ENCODE results near the gene ZFAND3.
"Not testable (repeated sequence)": the region's sequence is repeated elsewhere in the genome, so short reads cannot be mapped to it uniquely, and the experiment has no call there.

The ZFAND3 gene

GRCh38 chr6:37882292-37882691 lies 62.8 kb downstream of the ZFAND3 start:
- Histone ChIP-seq H3K4me1 (ENCODE audit: insufficient read depth, low read length) (peaks cover 22% of the 10 kb centered on the region), H3K27ac (ENCODE audit: low read depth, low read length) (no peak overlapping the region), H3K9me3 (ENCODE audit: insufficient read depth, low read depth, low read length) (no peaks in the 10 kb centered on the region), H3K36me3 (ENCODE audit: insufficient read depth, low read length) (no peaks in the 10 kb centered on the region), H3K4me3 (ENCODE audit: low read length) (no peak overlapping the region), H3K9ac (ENCODE audit: low read depth, low read length) (no peak overlapping the region), H3K27me3 (ENCODE audit: insufficient read depth, low read length) (no peaks in the 10 kb centered on the region)
- WGBS: 100% methylated on average over 1 of the region's 2 CpGs

- no peaks in the 10 kb centered on the region for H3K9me3 ChIP-seq (ENCODE audit: insufficient read depth, low read depth, low read length)
- H3K27me3 ChIP-seq (ENCODE audit: insufficient read depth, low read length): no peaks in the 10 kb centered on the region
- 97% methylated on average over 2 of the region's 2 CpGs for WGBS
- no peak overlapping the region for H3K27ac ChIP-seq (ENCODE audit: low read depth, low read length)
- no peak overlapping the region for H3K4me3 ChIP-seq (ENCODE audit: low read length)
- no peaks in the 10 kb centered on the region for H3K36me3 ChIP-seq (ENCODE audit: insufficient read depth, low read length)
- no peak overlapping the region for H3K9ac ChIP-seq (ENCODE audit: low read depth, low read length)
- H3K4me1 ChIP-seq (ENCODE audit: insufficient read depth, low read length): peaks cover 22% of the 10 kb centered on the region
Observed at GRCh38 chr6:37882724-37883413, 63.3 kb downstream of the ZFAND3 start.

- Histone ChIP-seq H3K4me3 (ENCODE audit: low read length) (no peak overlapping the region), H3K36me3 (ENCODE audit: insufficient read depth, low read length) (no peaks in the 10 kb centered on the region), H3K27me3 (ENCODE audit: insufficient read depth, low read length) (no peaks in the 10 kb centered on the region), H3K4me1 (ENCODE audit: insufficient read depth, low read length) (peaks cover 18% of the 10 kb centered on the region), H3K9ac (ENCODE audit: low read depth, low read length) (no peak overlapping the region), H3K9me3 (ENCODE audit: insufficient read depth, low read depth, low read length) (no peaks in the 10 kb centered on the region), H3K27ac (ENCODE audit: low read depth, low read length) (no peak overlapping the region)
- 82% methylated on average over 1 of the region's 1 CpG for WGBS
Observed at GRCh38 chr6:37884548-37884947, 65.0 kb downstream of the ZFAND3 start.

GRCh38 chr6:37889051-37889450 lies 69.5 kb downstream of the ZFAND3 start:
- no peak overlapping the region for H3K4me3 ChIP-seq (ENCODE audit: low read length)
- H3K27me3 ChIP-seq (ENCODE audit: insufficient read depth, low read length): no peaks in the 10 kb centered on the region
- H3K4me1 ChIP-seq (ENCODE audit: insufficient read depth, low read length): no peaks in the 10 kb centered on the region
- WGBS: 88% methylated on average over 3 of the region's 4 CpGs
- H3K27ac ChIP-seq (ENCODE audit: low read depth, low read length): no peak overlapping the region
- H3K9me3 ChIP-seq (ENCODE audit: insufficient read depth, low read depth, low read length): no peaks in the 10 kb centered on the region
- no peaks in the 10 kb centered on the region for H3K36me3 ChIP-seq (ENCODE audit: insufficient read depth, low read length)
- H3K9ac ChIP-seq (ENCODE audit: low read depth, low read length): no peak overlapping the region

GRCh38 chr6:37889486-37889885 lies 70.0 kb downstream of the ZFAND3 start:
- no peaks in the 10 kb centered on the region for H3K36me3 ChIP-seq (ENCODE audit: insufficient read depth, low read length)
- H3K27ac ChIP-seq (ENCODE audit: low read depth, low read length): no peak overlapping the region
- H3K9ac ChIP-seq (ENCODE audit: low read depth, low read length): no peak overlapping the region
- H3K9me3 ChIP-seq (ENCODE audit: insufficient read depth, low read depth, low read length): no peaks in the 10 kb centered on the region
- H3K4me1 ChIP-seq (ENCODE audit: insufficient read depth, low read length): no peaks in the 10 kb centered on the region
- H3K27me3 ChIP-seq (ENCODE audit: insufficient read depth, low read length): no peaks in the 10 kb centered on the region
- no peak overlapping the region for H3K4me3 ChIP-seq (ENCODE audit: low read length)

GRCh38 chr6:37891072-37891471 lies 71.5 kb downstream of the ZFAND3 start:
- H3K4me1 ChIP-seq (ENCODE audit: insufficient read depth, low read length): peaks cover under 1% of the 10 kb centered on the region; the same call in 1 of the 2 replicates
- no peaks in the 10 kb centered on the region for H3K9me3 ChIP-seq (ENCODE audit: insufficient read depth, low read depth, low read length)
- no peaks in the 10 kb centered on the region for H3K27me3 ChIP-seq (ENCODE audit: insufficient read depth, low read length)
- H3K4me3 ChIP-seq (ENCODE audit: low read length): no peak overlapping the region
- no peak overlapping the region for H3K27ac ChIP-seq (ENCODE audit: low read depth, low read length)
- no peaks in the 10 kb centered on the region for H3K36me3 ChIP-seq (ENCODE audit: insufficient read depth, low read length)
- H3K9ac ChIP-seq (ENCODE audit: low read depth, low read length): no peak overlapping the region
- WGBS: 84% methylated on average over 5 of the region's 5 CpGs

- Histone ChIP-seq H3K9ac (ENCODE audit: low read depth, low read length) (no peak overlapping the region), H3K27me3 (ENCODE audit: insufficient read depth, low read length) (no peaks in the 10 kb centered on the region), H3K4me3 (ENCODE audit: low read length) (no peak overlapping the region), H3K27ac (ENCODE audit: low read depth, low read length) (no peak overlapping the region), H3K4me1 (ENCODE audit: insufficient read depth, low read length) (peaks cover 17% of the 10 kb centered on the region), H3K36me3 (ENCODE audit: insufficient read depth, low read length) (no peaks in the 10 kb centered on the region), H3K9me3 (ENCODE audit: insufficient read depth, low read depth, low read length) (no peaks in the 10 kb centered on the region)
- 97% methylated on average over 2 of the region's 3 CpGs for WGBS
Observed at GRCh38 chr6:37893257-37893656, 73.7 kb downstream of the ZFAND3 start.

GRCh38 chr6:37893734-37894133 lies 74.2 kb downstream of the ZFAND3 start:
- H3K9me3 ChIP-seq (ENCODE audit: insufficient read depth, low read depth, low read length); H3K9ac ChIP-seq (ENCODE audit: low read depth, low read length): not testable (repeated sequence)

GRCh38 chr6:37894585-37894984 lies 75.1 kb downstream of the ZFAND3 start:
- H3K9ac ChIP-seq (ENCODE audit: low read depth, low read length): no peak overlapping the region
- H3K36me3 ChIP-seq (ENCODE audit: insufficient read depth, low read length): no peaks in the 10 kb centered on the region
- H3K4me1 ChIP-seq (ENCODE audit: insufficient read depth, low read length): peaks cover 17% of the 10 kb centered on the region
- H3K27ac ChIP-seq (ENCODE audit: low read depth, low read length): no peak overlapping the region
- H3K4me3 ChIP-seq (ENCODE audit: low read length): no peak overlapping the region
- 93% methylated on average over 4 of the region's 5 CpGs for WGBS
- no peaks in the 10 kb centered on the region for H3K9me3 ChIP-seq (ENCODE audit: insufficient read depth, low read depth, low read length)
- no peaks in the 10 kb centered on the region for H3K27me3 ChIP-seq (ENCODE audit: insufficient read depth, low read length)

More at GRCh38 chr6:37893734-37894133, 74.2 kb downstream of the ZFAND3 start:
- not testable (repeated sequence) for H3K27ac ChIP-seq (ENCODE audit: low read depth, low read length); H3K4me3 ChIP-seq (ENCODE audit: low read length); H3K27me3 ChIP-seq (ENCODE audit: insufficient read depth, low read length); H3K36me3 ChIP-seq (ENCODE audit: insufficient read depth, low read length)
- peaks cover 17% of the 10 kb centered on the region for H3K4me1 ChIP-seq (ENCODE audit: insufficient read depth, low read length)
- WGBS: 96% methylated on average over 9 of the region's 9 CpGs

- WGBS: 74% methylated on average over 5 of the region's 5 CpGs
- Histone ChIP-seq H3K9ac (ENCODE audit: low read depth, low read length) (no peak overlapping the region), H3K9me3 (ENCODE audit: insufficient read depth, low read depth, low read length) (no peaks in the 10 kb centered on the region), H3K4me3 (ENCODE audit: low read length) (no peak overlapping the region; the same call in 1 of the 2 replicates), H3K36me3 (ENCODE audit: insufficient read depth, low read length) (no peaks in the 10 kb centered on the region), H3K27me3 (ENCODE audit: insufficient read depth, low read length) (no peaks in the 10 kb centered on the region), H3K27ac (ENCODE audit: low read depth, low read length) (no peak overlapping the region), H3K4me1 (ENCODE audit: insufficient read depth, low read length) (peaks cover 17% of the 10 kb centered on the region)
Observed at GRCh38 chr6:37897321-37897720, 77.8 kb downstream of the ZFAND3 start.

- Histone ChIP-seq H3K4me1 (ENCODE audit: insufficient read depth, low read length) (peaks cover 17% of the 10 kb centered on the region), H3K4me3 (ENCODE audit: low read length) (no peak overlapping the region; the same call in 1 of the 2 replicates), H3K36me3 (ENCODE audit: insufficient read depth, low read length) (no peaks in the 10 kb centered on the region), H3K27me3 (ENCODE audit: insufficient read depth, low read length) (no peaks in the 10 kb centered on the region), H3K9ac (ENCODE audit: low read depth, low read length) (no peak overlapping the region), H3K9me3 (ENCODE audit: insufficient read depth, low read depth, low read length) (no peaks in the 10 kb centered on the region), H3K27ac (ENCODE audit: low read depth, low read length) (no peak overlapping the region)
- 93% methylated on average over 2 of the region's 4 CpGs for WGBS
Observed at GRCh38 chr6:37897818-37898515, 78.4 kb downstream of the ZFAND3 start.
